B cell (primary cell): ENCODE data around the gene UHRF1. TPM values are rescaled to one million over a fixed set of nuclear protein-coding genes. Genes with fewer than 3 reads are reported as not detected.

Experiments
- ATAC-seq: fragments of 200-7000 bp; cut with Tn5 transposase; one replicate; pipeline ENCODE4 v1.10.0; 2021; ENCODE audit warnings: low read depth, mild to moderate bottlenecking, moderate number of reproducible peaks, moderate library complexity
- CTCF ChIA-PET: fragments of 350-600 bp; sonication (Branson Sonifier 250); formaldehyde crosslinking; loops from one replicate; lab custom pipeline; 2021; ENCODE audit warnings: antibody characterized with exemption, inconsistent platforms; lab: Charles Lee
- POLR2A ChIA-PET: fragments of 350-600 bp; sonication (Branson Sonifier 250); formaldehyde crosslinking; loops from one replicate; lab custom pipeline; 2021; ENCODE audit warnings: antibody characterized with exemption; lab: Charles Lee
- DNase-seq: peaks from one replicate; pipeline ENCODE4 v3.0.0; 2013
- H2AFZ ChIP-seq: 2 replicates; pipeline ENCODE4 v1.6.1; 2012; ENCODE audit warnings: mild to moderate bottlenecking, low read depth, low read length; ENCODE audit not compliant: insufficient read depth, poor library complexity, severe bottlenecking
- H3K27ac ChIP-seq, 2 donors: 1 replicate in 1 of 2; 2 replicates in 1 of 2; pipeline ENCODE4 v1.5.1; 2012 to 2013; ENCODE audit warnings: low read length in 2 of 2, mild to moderate bottlenecking in 2 of 2, moderate library complexity in 1 of 2
- H3K27me3 ChIP-seq, 4 experiments: fragments of 200-600 bp in 1 of 4; sonication (generic) in 1 of 4; replicated peaks in 1 of 4; 1 replicate in 2 of 4; 2 replicates in 2 of 4; pipeline versions ENCODE4 v1.6.1 to v1.7.0; 2013 to 2016; ENCODE audit warnings: low read length in 3 of 4, mild to moderate bottlenecking in 2 of 4, mixed read lengths in 1 of 4, moderate library complexity in 1 of 4; ENCODE audit not compliant: insufficient read depth in 4 of 4, control insufficient read depth in 3 of 4; ENCODE audit errors: control extremely low read depth in 1 of 4
- H3K36me3 ChIP-seq, 2 experiments: replicated peaks in 1 of 2; 1 replicate in 1 of 2; 2 replicates in 1 of 2; pipeline versions ENCODE4 v1.6.1 to v1.7.1; 2013; ENCODE audit warnings: low read length in 1 of 2; ENCODE audit not compliant: insufficient read depth in 2 of 2, control insufficient read depth in 1 of 2; ENCODE audit errors: control extremely low read depth in 1 of 2, extremely low read depth in 1 of 2
- H3K4me1 ChIP-seq, 2 donors: fragments of 200-600 bp in 1 of 2; sonication (generic) in 1 of 2; 1 replicate in 1 of 2; 2 replicates in 1 of 2; pipeline versions ENCODE4 v1.5.1 to v1.6.1; 2013 to 2017; ENCODE audit warnings: low read length in 2 of 2; ENCODE audit not compliant: control insufficient read depth in 2 of 2, insufficient read depth in 2 of 2
- H3K4me2 ChIP-seq: replicated peaks from 2 replicates; pipeline ENCODE3; 2012; ENCODE audit warnings: mild to moderate bottlenecking, low read depth, low read length; ENCODE audit not compliant: poor library complexity, severe bottlenecking
- H3K4me3 ChIP-seq, 5 experiments: fragments of 200-600 bp in 1 of 5; sonication (generic) in 1 of 5; 1 replicate in 3 of 5; 2 replicates in 2 of 5; pipeline versions ENCODE4 v1.5.1 to v1.7.0; 2011 to 2016; ENCODE audit warnings: low read length in 4 of 5, mild to moderate bottlenecking in 4 of 5, low read depth in 2 of 5, control low read depth in 1 of 5, moderate library complexity in 1 of 5; ENCODE audit not compliant: insufficient read depth in 1 of 5; ENCODE audit errors: control extremely low read depth in 1 of 5, extremely low read depth in 1 of 5
- H3K79me2 ChIP-seq: fragments of 200-600 bp; sonication (generic); one replicate; pipeline ENCODE4 v1.6.0; 2016; ENCODE audit warnings: low read length; ENCODE audit not compliant: control insufficient read depth, insufficient read depth
- H3K9ac ChIP-seq: fragments of 200-600 bp; sonication (generic); 2 replicates; pipeline ENCODE4 v1.6.1; 2017; ENCODE audit warnings: mild to moderate bottlenecking, low read length, moderate library complexity
- H3K9me3 ChIP-seq, 3 donors: one replicate each; pipeline versions ENCODE4 v1.6.1 to v1.7.1; 2013; ENCODE audit warnings: low read length in 2 of 3; ENCODE audit not compliant: control insufficient read depth in 2 of 3, insufficient read depth in 1 of 3; ENCODE audit errors: control extremely low read depth in 1 of 3
- H4K20me1 ChIP-seq: 2 replicates; pipeline ENCODE4 v1.6.0; 2012; ENCODE audit warnings: mild to moderate bottlenecking, low read length; ENCODE audit not compliant: insufficient read depth, control insufficient read depth, poor library complexity, severe bottlenecking
- H3K27ac Mint-ChIP-seq: one replicate; pipeline ENCODE4 v1.8.0; 2021; ENCODE audit warnings: mixed read lengths
- H3K27me3 Mint-ChIP-seq: one replicate; pipeline ENCODE4 v1.8.0; 2021; ENCODE audit warnings: mixed read lengths
- H3K4me1 Mint-ChIP-seq: one replicate; pipeline ENCODE4 v1.8.0; 2021; ENCODE audit warnings: mixed read lengths
- H3K4me3 Mint-ChIP-seq: one replicate; pipeline ENCODE4 v1.8.0; 2021; ENCODE audit warnings: mixed read lengths
- H3K9me3 Mint-ChIP-seq: one replicate; pipeline ENCODE4 v1.8.0; 2022; ENCODE audit warnings: mixed read lengths; ENCODE audit not compliant: insufficient read depth
- CTCF ChIP-seq: fragments of 200-600 bp; IDR thresholded peaks from one replicate; pipeline ENCODE4 v1.8.0; 2022; ENCODE audit warnings: antibody characterized with exemption, mild to moderate bottlenecking
- EZH2 ChIP-seq: IDR thresholded peaks from 2 replicates; pipeline ENCODE4 v1.6.1; 2012; ENCODE audit warnings: borderline replicate concordance, low read depth, mild to moderate bottlenecking, moderate library complexity, low read length; ENCODE audit not compliant: insufficient read depth, poor library complexity, severe bottlenecking
- WGBS: methylation state at CpG from one replicate; pipeline ENCODE4 v1.1.5; 2013; ENCODE audit warnings: missing lambda C conversion rate; ENCODE audit not compliant: insufficient coverage; 5-methylcytosine and 5-hydroxymethylcytosine counted together
- intact Hi-C: fragments of 100-400 bp; cut with micrococcal nuclease; formaldehyde crosslinking; loops from one replicate; pipeline ENCODE4 v1.10.0; 2022
- polyA plus RNA-seq: library from polyadenylated mRNA; depleted of rRNA; stranded (reverse); fragments of >200 nt; gene quantifications from 2 replicates; pipeline ENCODE4 v1.2.3, GENCODE V29; 2012
- total RNA-seq, 2 donors: library from RNA; stranded (reverse); fragments of 120-200 nt in 1 of 2; gene quantifications; 1 replicate in 1 of 2; 2 replicates in 1 of 2; pipeline versions ENCODE4 v1.2.3 to v1.2.4, GENCODE V29; 2013 to 2022

UHRF1 gene
- total and polyA plus RNA-seq, 2 donors (not counting 1 experiment from before 2014, with no cell fraction given), result 0.32 to 0.55 TPM

GRCh38 chr19:4910594-4911281 lies 1.4 kb downstream of the UHRF1 start:
- H3K27me3 ChIP-seq, result peaks cover 0 to 3% (median 0%) of the 10 kb centered on the region in 4 experiments
- intact Hi-C loops, result loop anchor here (1.0 to 2.0 kb wide), 4 partner anchors 38 to 220 kb away; no protein-coding TSS in a partner anchor
- no peaks in the 10 kb centered on the region for H3K9me3 ChIP-seq
- H3K27ac Mint-ChIP-seq, result peak overlapping the region; percentile 59
- peak overlapping the region in 1 of 2 donors; percentile 8 for H3K27ac ChIP-seq
- peak overlapping the region; percentile 93 for H3K4me3 Mint-ChIP-seq
- no peaks in the 10 kb centered on the region for H3K9me3 Mint-ChIP-seq
- POLR2A ChIA-PET, result interaction anchor here (1.2 kb wide), 1 partner anchor 186 kb away, joined by 3 read pairs; no protein-coding TSS in a partner anchor
- H3K79me2 ChIP-seq, result peaks cover 99% of the 10 kb centered on the region
- peak overlapping the region; percentile 40 to 73 (median 62) for H3K4me3 ChIP-seq
- H3K4me1 Mint-ChIP-seq, result peaks cover 60% of the 10 kb centered on the region
- peak overlapping the region; percentile 70 for H3K9ac ChIP-seq
- ATAC-seq (no peak), DNase-seq (peak; percentile 44)
- TF ChIP-seq EZH2, result no peak
- no peak for TF ChIP-seq CTCF
- peaks cover 89% of the 10 kb centered on the region for H4K20me1 ChIP-seq
- H2AFZ ChIP-seq, result peak overlapping the region; percentile 57
- H3K4me2 ChIP-seq, result peak overlapping the region; percentile 99
- peaks cover 2 to 8% of the 10 kb centered on the region in 2 experiments for H3K36me3 ChIP-seq
- CTCF ChIA-PET, result interaction anchor here (0.9 to 15.4 kb wide), 16 partner anchors 9 to 120 kb away, joined by 3 to 219 read pairs (median 5); partner anchors contain the start of genes ARRDC5, KDM4B and PLIN3
- 6% methylated on average over 22 of the region's 23 CpGs for WGBS
- peaks cover 52 to 64% of the 10 kb centered on the region in 2 donors for H3K4me1 ChIP-seq
- no peaks in the 10 kb centered on the region for H3K27me3 Mint-ChIP-seq

- ATAC-seq, result no peak
Observed at GRCh38 chr19:4911314-4911713, 2.0 kb downstream of the UHRF1 start.

More at GRCh38 chr19:4911314-4911713, 2.0 kb downstream of the UHRF1 start:
- Histone ChIP-seq H3K27me3 (peaks cover 0 to 3% (median 0%) of the 10 kb centered on the region in 4 experiments), H2AFZ (peak overlapping the region; percentile 57), H3K36me3 (peaks cover 2 to 8% of the 10 kb centered on the region in 2 experiments), H3K9ac (peak overlapping the region; percentile 70), H3K9me3 (no peaks in the 10 kb centered on the region), H3K4me1 (peaks cover 54 to 70% of the 10 kb centered on the region in 2 donors), H3K27ac (peak overlapping the region in 1 of 2 donors; percentile 8), H3K4me3 (peak overlapping the region in 4 of 5 experiments; percentile 15 to 73 (median 44)), H4K20me1 (peaks cover 83% of the 10 kb centered on the region), H3K79me2 (peaks cover 99% of the 10 kb centered on the region), H3K4me2 (peak overlapping the region; percentile 99)
- intact Hi-C loops, result loop anchor here (1.0 to 2.0 kb wide), 3 partner anchors 39 to 219 kb away; no protein-coding TSS in a partner anchor
- peak overlapping the region; percentile 93 for H3K4me3 Mint-ChIP-seq
- DNase-seq, result no peak
- POLR2A ChIA-PET, result interaction anchor here (0.6 to 1.2 kb wide), 2 partner anchors 43 to 187 kb away, joined by 3 read pairs; no protein-coding TSS in a partner anchor
- peak overlapping the region; percentile 87 for H3K27ac Mint-ChIP-seq
- no peak for TF ChIP-seq EZH2
- no peak for TF ChIP-seq CTCF
- H3K27me3 Mint-ChIP-seq, result no peaks in the 10 kb centered on the region
- no peaks in the 10 kb centered on the region for H3K9me3 Mint-ChIP-seq
- peaks cover 63% of the 10 kb centered on the region for H3K4me1 Mint-ChIP-seq
- CTCF ChIA-PET, result interaction anchor here (0.9 to 15.4 kb wide), 21 partner anchors 9 to 178 kb away, joined by 3 to 219 read pairs (median 5); partner anchors contain the start of genes ARRDC5, KDM4B and PLIN3
- 37% methylated on average over 7 of the region's 15 CpGs for WGBS
